SU-DHL-6 (cell line): ENCODE measurements around the gene ALG9.

ENCODE experiments used
- CTCF ChIP-seq: fragments of 200-600 bp; sonication (generic); IDR thresholded peaks from one replicate; pipeline ENCODE4 v1.5.1; 2017; ENCODE audit warnings: antibody characterized with exemption, mild to moderate bottlenecking, low read length, moderate library complexity; ENCODE audit not compliant: insufficient read depth, poor library complexity, severe bottlenecking
- EZH2phosphoT487 ChIP-seq: fragments of 200-600 bp; sonication (generic), shearing (Covaris generic); conservative IDR thresholded peaks from 2 replicates; pipeline ENCODE4 v1.6.1; 2018; ENCODE audit warnings: mild to moderate bottlenecking, antibody characterized with exemption, low read length, moderate library complexity, mixed read lengths

- TF ChIP-seq CTCF: no peak
- TF ChIP-seq EZH2phosphoT487: no peak
These were observed 105.2 kb downstream of the ALG9 start, which contains the start of gene PPP2R1B for GRCh38 chr11:111765984-111766833.
